HepG2 (cell line): ENCODE results near the gene MAML1. TPM values are rescaled to one million over a fixed set of nuclear protein-coding genes. Genes with fewer than 3 reads are reported as not detected.

ENCODE experiments used
- ATF7 ChIP-seq, 2 experiments: fragments of 450-650 bp in 1 of 2; sonication (generic) in 1 of 2; formaldehyde crosslinking in 1 of 2; IDR thresholded peaks; 2 replicates each; pipeline versions ENCODE4 v1.4.0 to v1.6.1; 2016 to 2020; ENCODE audit warnings: antibody characterized with exemption in 1 of 2, mild to moderate bottlenecking in 1 of 2, missing genetic modification reagents in 1 of 2
- BCL6 ChIP-seq: IDR thresholded peaks from 2 replicates; pipeline ENCODE4 v1.6.1; 2016; ENCODE audit warnings: missing genetic modification reagents, missing compliant biosample characterization
- CBX5 ChIP-seq: sonication (generic); formaldehyde crosslinking; IDR thresholded peaks from 2 replicates; pipeline ENCODE4 v1.4.0; 2020; ENCODE audit warnings: missing genetic modification reagents, borderline replicate concordance
- CHCHD3 ChIP-seq: sonication (generic); formaldehyde crosslinking; IDR thresholded peaks from 2 replicates; pipeline ENCODE4 v1.8.0; 2022; ENCODE audit warnings: mild to moderate bottlenecking, missing genetic modification reagents, moderate library complexity
- GTF3A ChIP-seq: sonication (generic); formaldehyde crosslinking; conservative IDR thresholded peaks from 2 replicates; pipeline ENCODE4 v1.4.0; 2020; ENCODE audit warnings: mild to moderate bottlenecking, missing genetic modification reagents
- HOXA5 ChIP-seq: sonication (generic); formaldehyde crosslinking; IDR thresholded peaks from 2 replicates; pipeline ENCODE4 v1.4.0; 2020; ENCODE audit warnings: missing genetic modification reagents
- MED1 ChIP-seq: sonication (generic); formaldehyde crosslinking; IDR thresholded peaks from 2 replicates; pipeline ENCODE4 v1.4.0; 2020; ENCODE audit warnings: missing genetic modification reagents
- PLRG1 ChIP-seq: fragments of 450-650 bp; conservative IDR thresholded peaks from 2 replicates; pipeline ENCODE4 v1.6.1; 2016
- SIX4 ChIP-seq: sonication (generic); formaldehyde crosslinking; IDR thresholded peaks from 2 replicates; pipeline ENCODE4 v1.4.0; 2020; ENCODE audit warnings: missing genetic modification reagents
- YEATS4 ChIP-seq: sonication (generic); formaldehyde crosslinking; IDR thresholded peaks from 2 replicates; pipeline ENCODE4 v1.4.0; 2020; ENCODE audit warnings: missing genetic modification reagents, borderline replicate concordance
- ZNF138 ChIP-seq: sonication (generic); formaldehyde crosslinking; IDR thresholded peaks from 2 replicates; pipeline ENCODE4 v1.5.0; 2020; ENCODE audit warnings: mild to moderate bottlenecking, low read depth, missing genetic modification reagents
- ZNF530 ChIP-seq: sonication (generic); formaldehyde crosslinking; IDR thresholded peaks from 2 replicates; pipeline ENCODE4 v1.5.0; 2020; ENCODE audit warnings: low read depth, mild to moderate bottlenecking, missing genetic modification reagents
- ZNF780A ChIP-seq: sonication (generic); formaldehyde crosslinking; IDR thresholded peaks from 2 replicates; pipeline ENCODE4 v1.8.0; 2022; ENCODE audit warnings: mild to moderate bottlenecking, missing genetic modification reagents, moderate library complexity
- ZSCAN25 ChIP-seq: sonication (generic); formaldehyde crosslinking; IDR thresholded peaks from 2 replicates; pipeline ENCODE4 v1.8.0; 2022; ENCODE audit warnings: mild to moderate bottlenecking, missing genetic modification reagents
- polyA plus RNA-seq, 8 experiments: library from polyadenylated mRNA; depleted of rRNA in 3 of 8; stranded (reverse) in 7 of 8; unstranded in 1 of 8; fragments of >200 nt; fragmentation: Illumina TruSeq in 4 of 8; extraction: Trizol in 4 of 8; gene quantifications; 2 replicates each; pipeline versions ENCODE4 v1.2.1 to v1.2.3, GENCODE V29; 2011 to 2016; ENCODE audit warnings: low read depth in 4 of 8, missing spikeins in 1 of 8, mixed read lengths in 1 of 8; ENCODE audit not compliant: insufficient read depth in 1 of 8
- total RNA-seq, 5 experiments: library from RNA; depleted of rRNA; stranded (reverse); fragments of >200 nt; fragmentation: Illumina TruSeq; extraction: Trizol; gene quantifications; 2 replicates each; pipeline ENCODE4 v1.2.3, GENCODE V29; 2016; ENCODE audit warnings: low read depth in 1 of 5
- TF ChIP-seq, protein P1 (sequence below): IDR thresholded peaks from 2 replicates; pipeline ENCODE4 v1.6.1; 2016; ENCODE audit warnings: missing compliant biosample characterization, missing genetic modification reagents, borderline replicate concordance
- TF ChIP-seq, protein P2 (sequence below): sonication (generic); formaldehyde crosslinking; IDR thresholded peaks from 2 replicates; pipeline ENCODE4 v1.9.0; 2022; ENCODE audit warnings: low read depth, missing genetic modification reagents
- TF ChIP-seq, protein P3 (sequence below): sonication (generic); formaldehyde crosslinking; IDR thresholded peaks from 2 replicates; pipeline ENCODE4 v1.5.1; 2020; ENCODE audit warnings: mild to moderate bottlenecking, moderate library complexity, missing genetic modification reagents
- TF ChIP-seq, protein P4 (sequence below): sonication (generic); formaldehyde crosslinking; IDR thresholded peaks from 2 replicates; pipeline ENCODE4 v1.9.0; 2021; ENCODE audit warnings: missing genetic modification reagents, mild to moderate bottlenecking, borderline replicate concordance
- TF ChIP-seq, protein P5 (sequence below): sonication (generic); formaldehyde crosslinking; IDR thresholded peaks from 2 replicates; pipeline ENCODE4 v1.5.0; 2020; ENCODE audit warnings: mild to moderate bottlenecking, low read depth, missing genetic modification reagents, borderline replicate concordance

The MAML1 gene
- total and polyA plus RNA-seq, 2 of the 13 experiments (the other 11 are each of a cell fraction or from before 2014, with no cell fraction given), result 10.0 to 10.8 TPM

DNA sequence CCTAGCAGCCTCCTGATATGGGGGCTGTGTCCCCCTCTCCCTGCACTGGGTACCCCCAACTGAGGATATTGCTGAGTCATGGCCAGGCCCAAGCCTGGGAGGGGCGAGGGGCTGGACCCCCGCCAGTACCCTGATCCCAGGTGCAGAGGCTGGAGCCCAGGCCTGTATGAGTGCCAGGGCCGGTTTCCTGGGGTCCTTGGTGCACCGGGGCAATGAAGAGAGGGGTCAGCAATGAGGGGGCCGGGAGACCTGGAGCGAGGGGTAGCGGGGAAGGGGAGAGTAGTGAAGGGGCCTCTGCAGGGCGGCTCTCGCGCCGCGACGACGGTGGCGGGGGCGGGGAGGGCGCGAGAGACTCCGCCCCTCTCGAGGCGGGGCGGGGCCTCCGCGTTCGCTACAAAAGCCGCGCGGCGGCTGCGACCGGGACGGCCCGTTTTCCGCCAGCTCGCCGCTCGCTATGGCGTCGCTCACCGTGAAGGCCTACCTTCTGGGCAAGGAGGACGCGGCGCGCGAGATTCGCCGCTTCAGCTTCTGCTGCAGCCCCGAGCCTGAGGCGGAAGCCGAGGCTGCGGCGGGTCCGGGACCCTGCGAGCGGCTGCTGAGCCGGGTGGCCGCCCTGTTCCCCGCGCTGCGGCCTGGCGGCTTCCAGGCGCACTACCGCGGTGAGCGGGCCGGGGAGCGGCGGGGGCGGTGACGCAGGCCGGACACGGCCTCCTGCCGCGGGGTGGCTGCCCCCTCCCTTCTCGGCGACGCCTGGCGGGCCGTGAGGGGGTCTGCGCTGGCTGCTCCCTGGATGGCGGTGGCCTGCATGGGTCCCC, 88.1 kb downstream of the MAML1 start, which contains the start of gene SQSTM1 (continued):
- TF ChIP-seq, protein P1, sequence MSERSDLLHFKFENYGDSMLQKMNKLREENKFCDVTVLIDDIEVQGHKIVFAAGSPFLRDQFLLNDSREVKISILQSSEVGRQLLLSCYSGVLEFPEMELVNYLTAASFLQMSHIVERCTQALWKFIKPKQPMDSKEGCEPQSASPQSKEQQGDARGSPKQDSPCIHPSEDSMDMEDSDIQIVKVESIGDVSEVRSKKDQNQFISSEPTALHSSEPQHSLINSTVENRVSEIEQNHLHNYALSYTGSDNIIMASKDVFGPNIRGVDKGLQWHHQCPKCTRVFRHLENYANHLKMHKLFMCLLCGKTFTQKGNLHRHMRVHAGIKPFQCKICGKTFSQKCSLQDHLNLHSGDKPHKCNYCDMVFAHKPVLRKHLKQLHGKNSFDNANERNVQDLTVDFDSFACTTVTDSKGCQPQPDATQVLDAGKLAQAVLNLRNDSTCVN, result no peak; the same call in 1 of the 2 replicates
- TF ChIP-seq ZSCAN25 (CRISPR knock-in tag), result peak; percentile 98
- peak; percentile 55 for TF ChIP-seq YEATS4 (CRISPR knock-in tag)
- peak; percentile 87; the same call in 1 of the 2 replicates for TF ChIP-seq ZNF138 (CRISPR knock-in tag)
- TF ChIP-seq ZNF780A (CRISPR knock-in tag), result no peak
- no peak for TF ChIP-seq GTF3A (CRISPR knock-in tag)
- TF ChIP-seq, protein P2, sequence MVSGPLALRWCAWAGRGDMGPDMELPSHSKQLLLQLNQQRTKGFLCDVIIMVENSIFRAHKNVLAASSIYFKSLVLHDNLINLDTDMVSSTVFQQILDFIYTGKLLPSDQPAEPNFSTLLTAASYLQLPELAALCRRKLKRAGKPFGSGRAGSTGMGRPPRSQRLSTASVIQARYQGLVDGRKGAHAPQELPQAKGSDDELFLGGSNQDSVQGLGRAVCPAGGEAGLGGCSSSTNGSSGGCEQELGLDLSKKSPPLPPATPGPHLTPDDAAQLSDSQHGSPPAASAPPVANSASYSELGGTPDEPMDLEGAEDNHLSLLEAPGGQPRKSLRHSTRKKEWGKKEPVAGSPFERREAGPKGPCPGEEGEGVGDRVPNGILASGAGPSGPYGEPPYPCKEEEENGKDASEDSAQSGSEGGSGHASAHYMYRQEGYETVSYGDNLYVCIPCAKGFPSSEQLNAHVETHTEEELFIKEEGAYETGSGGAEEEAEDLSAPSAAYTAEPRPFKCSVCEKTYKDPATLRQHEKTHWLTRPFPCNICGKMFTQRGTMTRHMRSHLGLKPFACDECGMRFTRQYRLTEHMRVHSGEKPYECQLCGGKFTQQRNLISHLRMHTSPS (CRISPR knock-in tag), result no peak
- TF ChIP-seq PLRG1, result no peak
- TF ChIP-seq HOXA5 (CRISPR knock-in tag), result 0 out of 2 replicates have a peak, but pooled peaks have one; percentile 57
- TF ChIP-seq, protein P3, sequence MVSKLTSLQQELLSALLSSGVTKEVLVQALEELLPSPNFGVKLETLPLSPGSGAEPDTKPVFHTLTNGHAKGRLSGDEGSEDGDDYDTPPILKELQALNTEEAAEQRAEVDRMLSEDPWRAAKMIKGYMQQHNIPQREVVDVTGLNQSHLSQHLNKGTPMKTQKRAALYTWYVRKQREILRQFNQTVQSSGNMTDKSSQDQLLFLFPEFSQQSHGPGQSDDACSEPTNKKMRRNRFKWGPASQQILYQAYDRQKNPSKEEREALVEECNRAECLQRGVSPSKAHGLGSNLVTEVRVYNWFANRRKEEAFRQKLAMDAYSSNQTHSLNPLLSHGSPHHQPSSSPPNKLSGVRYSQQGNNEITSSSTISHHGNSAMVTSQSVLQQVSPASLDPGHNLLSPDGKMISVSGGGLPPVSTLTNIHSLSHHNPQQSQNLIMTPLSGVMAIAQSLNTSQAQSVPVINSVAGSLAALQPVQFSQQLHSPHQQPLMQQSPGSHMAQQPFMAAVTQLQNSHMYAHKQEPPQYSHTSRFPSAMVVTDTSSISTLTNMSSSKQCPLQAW, result no peak
- TF ChIP-seq MED1 (CRISPR knock-in tag), result peak; percentile 80; the same call in 1 of the 2 replicates
- TF ChIP-seq SIX4 (CRISPR knock-in tag), result peak; percentile 65; the same call in 1 of the 2 replicates
- TF ChIP-seq CBX5, result 0 out of 2 replicates have a peak, but pooled peaks have one; percentile 40
- no peak for TF ChIP-seq ATF7 (IDR thresholded peaks at IDR 0.05)
- no peak for TF ChIP-seq ATF7 (CRISPR knock-in tag; IDR thresholded peaks at IDR 0.05)
- TF ChIP-seq, protein P4, sequence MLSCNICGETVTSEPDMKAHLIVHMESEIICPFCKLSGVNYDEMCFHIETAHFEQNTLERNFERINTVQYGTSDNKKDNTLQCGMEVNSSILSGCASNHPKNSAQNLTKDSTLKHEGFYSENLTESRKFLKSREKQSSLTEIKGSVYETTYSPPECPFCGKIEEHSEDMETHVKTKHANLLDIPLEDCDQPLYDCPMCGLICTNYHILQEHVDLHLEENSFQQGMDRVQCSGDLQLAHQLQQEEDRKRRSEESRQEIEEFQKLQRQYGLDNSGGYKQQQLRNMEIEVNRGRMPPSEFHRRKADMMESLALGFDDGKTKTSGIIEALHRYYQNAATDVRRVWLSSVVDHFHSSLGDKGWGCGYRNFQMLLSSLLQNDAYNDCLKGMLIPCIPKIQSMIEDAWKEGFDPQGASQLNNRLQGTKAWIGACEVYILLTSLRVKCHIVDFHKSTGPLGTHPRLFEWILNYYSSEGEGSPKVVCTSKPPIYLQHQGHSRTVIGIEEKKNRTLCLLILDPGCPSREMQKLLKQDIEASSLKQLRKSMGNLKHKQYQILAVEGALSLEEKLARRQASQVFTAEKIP (CRISPR knock-in tag), result no peak
- no peak for TF ChIP-seq ZNF530 (CRISPR knock-in tag)
- TF ChIP-seq CHCHD3 (CRISPR knock-in tag), result peak; percentile 9; the same call in 1 of the 2 replicates
- peak; percentile 39; the same call in 1 of the 2 replicates for TF ChIP-seq BCL6 (CRISPR knock-in tag)
- TF ChIP-seq, protein P5, sequence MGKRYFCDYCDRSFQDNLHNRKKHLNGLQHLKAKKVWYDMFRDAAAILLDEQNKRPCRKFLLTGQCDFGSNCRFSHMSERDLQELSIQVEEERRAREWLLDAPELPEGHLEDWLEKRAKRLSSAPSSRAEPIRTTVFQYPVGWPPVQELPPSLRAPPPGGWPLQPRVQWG, result no peak; the same call in 1 of the 2 replicates
